GM18870 (cell line): ENCODE data around the gene CSPG4.
"Not testable (repeated sequence)": the region's sequence is repeated elsewhere in the genome, so short reads cannot be mapped to it uniquely, and the experiment has no call there.

ENCODE experiments used
- ATAC-seq: cut with Tn5 transposase; IDR thresholded peaks from one replicate; pipeline ENCODE4 v1.9.1; 2021; ENCODE audit warnings: moderate library complexity; ENCODE audit not compliant: unreplicated experiment

Gene CSPG4

GRCh38 chr15:75705854-75706681, 6.6 kb downstream of the CSPG4 start:
- ATAC-seq = no peak

- not testable (repeated sequence) for ATAC-seq
Observed at GRCh38 chr15:75705375-75705774, 7.3 kb downstream of the CSPG4 start.

GRCh38 chr15:75704618-75705017, 8.0 kb downstream of the CSPG4 start:
- no peak for ATAC-seq

- no peak for ATAC-seq
Observed at GRCh38 chr15:75704263-75704615, 8.4 kb downstream of the CSPG4 start.

- ATAC-seq = not testable (repeated sequence)
Observed at GRCh38 chr15:75703440-75704262, 9.0 kb downstream of the CSPG4 start.

- ATAC-seq = no peak
Observed at GRCh38 chr15:75702436-75702835, 10.2 kb downstream of the CSPG4 start.

- not testable (repeated sequence) for ATAC-seq
Observed at GRCh38 chr15:75701071-75702003, 11.3 kb downstream of the CSPG4 start.

GRCh38 chr15:75699961-75700874, 12.4 kb downstream of the CSPG4 start:
- peak; percentile 37 for ATAC-seq

- not testable (repeated sequence) for ATAC-seq
Observed at GRCh38 chr15:75699517-75699916, 13.1 kb downstream of the CSPG4 start.

- ATAC-seq = not testable (repeated sequence)
Observed at GRCh38 chr15:75697974-75698747, 14.5 kb downstream of the CSPG4 start.

- ATAC-seq = no peak
Observed at GRCh38 chr15:75697523-75697922, 15.1 kb downstream of the CSPG4 start.

GRCh38 chr15:75696854-75697259, 15.8 kb downstream of the CSPG4 start:
- no peak for ATAC-seq

- no peak for ATAC-seq
Observed at GRCh38 chr15:75696311-75696720, 16.3 kb downstream of the CSPG4 start.

GRCh38 chr15:75695634-75696310, 16.9 kb downstream of the CSPG4 start:
- no peak for ATAC-seq

- no peak for ATAC-seq
Observed at GRCh38 chr15:75695220-75695619, 17.4 kb downstream of the CSPG4 start.

- no peak for ATAC-seq
Observed at GRCh38 chr15:75694241-75695182, 18.1 kb downstream of the CSPG4 start.

GRCh38 chr15:75693501-75694240, 19.0 kb downstream of the CSPG4 start:
- ATAC-seq = no peak
